NCI-H2227 treated with DMSO at 0.1 percent for 48 hours (cell line): ENCODE results near the gene FGD2.

Experiments
- DNase-seq: peaks from one replicate; lab custom pipeline; 2025; lab: John Stamatoyannopoulos, UW

The FGD2 gene

DNA sequence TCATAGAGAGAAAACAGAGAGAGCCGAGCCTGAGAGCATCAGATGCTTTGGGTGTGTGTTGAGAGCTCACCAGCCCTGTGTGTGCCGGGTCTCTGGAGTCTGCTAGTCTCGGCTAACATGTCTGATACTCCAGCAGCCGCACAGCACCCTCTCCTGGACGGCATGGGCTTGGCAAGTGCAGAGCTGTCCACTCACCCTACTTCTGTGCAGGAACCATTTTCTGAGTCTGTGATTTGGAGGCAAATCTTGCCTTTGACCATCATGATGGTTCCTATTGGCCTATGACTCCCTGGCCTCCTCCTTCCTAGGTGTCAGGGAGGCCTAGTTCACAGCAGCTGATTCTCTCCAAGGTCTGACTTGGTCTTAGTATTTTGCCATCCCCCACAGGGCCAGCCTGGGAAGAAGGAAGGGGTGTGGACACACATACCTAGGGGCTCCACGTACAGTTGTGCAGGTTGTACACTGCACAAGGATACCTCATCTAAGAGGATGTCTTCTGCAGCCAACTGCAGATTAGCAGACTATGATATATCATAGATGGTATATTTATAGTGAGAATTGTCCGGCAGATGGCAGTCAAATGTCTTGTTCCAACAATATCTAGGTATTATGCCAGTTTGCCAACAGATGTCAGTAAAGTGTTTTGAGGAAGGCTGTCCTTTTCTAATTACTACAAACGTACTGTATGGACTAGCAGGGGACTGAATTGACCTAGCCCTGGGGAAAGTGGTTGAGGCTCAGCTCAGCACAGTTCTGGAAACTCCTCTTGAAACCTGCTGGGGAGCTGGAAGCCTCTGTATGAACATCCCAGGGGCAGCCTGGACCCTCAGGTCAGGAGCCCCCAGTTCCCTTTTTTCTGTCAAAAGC, 13.0 kb downstream of the FGD2 start:
- DNase-seq = peak; percentile 88

GRCh38 chr6:37019065-37019450, 13.6 kb downstream of the FGD2 start:
- DNase-seq = no peak

DNA sequence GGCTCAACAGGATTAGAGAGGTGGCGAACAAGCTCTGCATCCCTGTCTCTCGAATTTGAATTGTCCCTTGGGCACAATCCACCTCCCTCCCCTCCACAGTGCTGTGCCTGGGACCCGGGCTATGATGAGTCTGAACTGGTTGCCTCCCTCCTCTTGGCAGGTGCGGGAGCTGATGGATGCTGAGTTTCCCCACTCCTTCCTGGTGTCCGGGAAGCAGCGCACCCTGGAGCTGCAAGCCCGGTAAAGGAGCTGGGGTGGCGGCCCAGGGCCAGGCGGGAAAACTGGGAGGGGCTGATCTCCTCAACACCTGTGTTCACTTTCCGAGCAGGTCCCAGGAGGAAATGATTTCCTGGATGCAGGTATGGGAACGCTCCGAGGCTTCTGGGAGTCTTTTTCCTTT, 14.9 kb downstream of the FGD2 start:
- DNase-seq = no peak

GRCh38 chr6:37020812-37021211, 15.4 kb downstream of the FGD2 start:
- DNase-seq = no peak

DNA sequence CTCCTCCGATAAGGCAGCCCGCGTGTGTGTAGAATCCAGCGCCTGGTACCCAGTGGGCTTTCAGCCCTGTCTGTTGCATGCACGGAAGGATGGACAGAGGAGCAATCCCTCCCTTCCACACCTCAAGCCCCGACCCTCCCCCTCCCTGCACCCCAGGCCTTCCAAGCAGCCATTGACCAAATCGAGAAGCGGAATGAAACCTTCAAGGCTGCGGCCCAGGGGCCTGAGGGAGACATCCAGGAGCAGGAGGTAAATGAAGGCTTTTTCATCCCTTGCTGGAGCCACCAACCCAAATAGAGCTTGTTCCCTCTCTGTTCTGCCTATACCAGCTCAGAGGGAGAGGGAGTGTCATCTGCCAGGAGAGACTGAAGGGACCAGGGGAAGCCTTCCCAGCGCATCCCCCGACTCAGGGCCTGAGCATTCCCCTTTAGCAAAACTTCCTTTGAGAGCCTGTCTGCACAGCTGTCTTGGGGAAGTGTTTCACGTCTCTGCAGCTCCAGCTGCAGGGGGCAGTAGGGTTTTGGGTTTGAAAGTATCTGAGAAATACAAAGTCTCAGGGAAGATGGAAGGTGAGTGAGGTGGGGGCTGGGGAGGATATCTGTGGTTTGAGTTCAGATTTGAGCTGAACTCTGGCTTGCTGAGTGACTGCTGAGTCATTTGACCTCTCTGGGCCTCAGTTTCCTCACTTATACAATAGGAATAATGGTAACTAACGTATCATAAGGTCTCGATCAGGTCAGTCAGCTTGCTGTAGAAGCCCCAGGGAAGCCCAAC, 16.1 kb downstream of the FGD2 start:
- DNase-seq = no peak

- no peak for DNase-seq
These were observed 16.8 kb downstream of the FGD2 start for GRCh38 chr6:37022135-37022863.

DNA sequence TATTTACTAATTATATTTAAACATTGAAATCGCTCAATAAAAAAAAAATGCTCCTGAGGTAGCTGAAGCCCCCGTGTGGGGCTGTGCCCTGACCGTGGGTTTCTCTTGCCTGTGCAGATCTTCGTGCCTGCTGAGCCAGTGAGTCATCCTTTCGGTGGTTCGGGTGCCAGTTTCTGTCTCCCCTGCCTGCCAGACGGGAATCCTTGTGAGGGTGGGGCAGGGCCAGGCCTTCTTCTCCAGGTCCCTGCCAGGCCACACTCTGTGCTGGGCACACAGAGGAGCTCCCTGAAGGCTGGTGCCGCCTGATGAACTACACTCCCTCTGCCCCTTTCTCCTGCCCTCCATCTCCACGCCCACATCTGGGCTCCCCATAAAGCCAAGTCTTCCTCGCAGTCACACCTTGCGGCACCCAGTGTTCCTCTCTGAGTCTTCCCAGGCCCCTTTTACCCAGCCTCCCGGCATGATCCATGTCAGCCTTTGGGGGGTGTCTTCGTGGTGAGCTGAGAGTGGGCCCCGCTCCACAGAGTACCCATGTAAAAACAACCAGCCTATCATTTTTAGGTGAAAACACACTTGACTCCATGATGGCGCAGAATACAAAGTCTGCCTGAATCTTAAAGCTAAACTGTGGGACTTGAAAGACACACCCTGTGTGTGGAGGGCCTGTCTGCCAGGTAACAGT, 19.3 kb downstream of the FGD2 start:
- DNase-seq = no peak

DNA sequence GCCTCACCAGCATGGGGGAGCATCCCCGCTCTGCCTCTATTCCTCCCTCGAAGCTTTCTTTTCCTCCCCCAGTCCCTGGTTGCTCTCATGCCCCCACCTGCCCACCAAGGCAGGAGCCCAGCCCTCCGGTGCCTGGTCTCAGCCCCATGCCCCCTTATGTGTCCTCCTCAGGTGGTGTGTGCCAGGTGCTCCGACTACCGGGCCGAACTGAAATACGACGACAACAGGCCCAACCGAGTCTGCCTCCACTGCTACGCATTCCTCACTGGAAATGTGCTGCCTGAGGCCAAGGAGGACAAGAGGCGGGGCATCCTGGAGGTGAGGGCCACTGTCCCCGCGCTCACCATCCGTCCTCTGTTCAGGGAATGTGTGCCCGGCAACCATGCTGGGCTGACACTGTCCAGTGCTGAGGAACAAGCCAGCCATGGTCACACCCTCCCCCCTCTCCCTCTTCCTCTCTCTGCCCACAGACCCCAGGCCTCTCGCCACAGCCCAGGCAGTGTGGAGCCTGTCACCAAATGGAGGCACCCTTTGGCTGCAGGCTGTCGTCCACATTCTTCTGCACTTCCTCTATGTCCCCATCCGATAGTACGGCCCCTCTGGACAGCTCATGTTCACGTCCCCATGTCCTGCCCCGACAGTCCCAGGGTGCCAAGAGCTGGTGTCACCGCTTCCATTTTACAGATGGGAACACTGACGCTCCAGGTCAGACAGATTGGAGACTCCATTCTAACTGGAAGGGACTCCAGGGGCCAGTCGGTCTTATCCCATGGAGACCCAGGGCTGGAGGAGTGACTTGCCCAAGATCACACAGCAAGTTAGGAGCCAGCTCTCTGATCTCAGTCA, 20.4 kb downstream of the FGD2 start:
- DNase-seq = no peak

DNA sequence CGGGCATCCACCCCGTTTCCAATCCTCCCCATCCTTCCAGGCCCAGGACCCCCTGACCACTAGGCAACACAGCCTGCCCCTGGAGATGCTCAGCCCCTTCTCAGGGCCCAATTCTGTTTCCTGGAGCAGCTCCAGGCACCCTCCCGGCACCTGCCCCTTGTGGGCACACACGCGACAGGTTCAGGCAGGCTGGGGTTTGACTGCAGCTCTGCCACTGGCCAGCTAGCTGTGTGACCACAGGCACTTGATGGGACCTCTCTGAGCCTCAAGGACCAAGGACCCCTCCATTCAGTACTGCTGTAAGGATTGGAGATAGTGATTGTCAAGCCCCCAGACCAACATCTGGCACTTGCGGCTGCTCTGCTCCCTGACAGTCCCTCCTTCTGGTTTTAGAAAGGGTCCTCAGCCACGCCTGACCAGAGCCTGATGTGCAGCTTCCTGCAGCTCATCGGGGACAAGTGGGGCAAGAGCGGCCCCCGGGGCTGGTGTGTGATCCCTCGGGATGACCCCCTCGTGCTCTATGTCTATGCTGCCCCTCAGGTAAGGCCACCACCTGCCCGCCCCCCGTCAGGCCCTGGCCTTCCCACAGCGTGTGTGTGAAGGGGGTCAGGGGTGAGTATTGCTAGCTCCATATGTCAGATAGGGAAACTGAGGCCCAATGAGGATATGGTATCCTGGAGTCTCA, 21.7 kb downstream of the FGD2 start:
- no peak for DNase-seq

- DNase-seq = no peak
These were observed 22.5 kb downstream of the FGD2 start for GRCh38 chr6:37027811-37028469.

DNA sequence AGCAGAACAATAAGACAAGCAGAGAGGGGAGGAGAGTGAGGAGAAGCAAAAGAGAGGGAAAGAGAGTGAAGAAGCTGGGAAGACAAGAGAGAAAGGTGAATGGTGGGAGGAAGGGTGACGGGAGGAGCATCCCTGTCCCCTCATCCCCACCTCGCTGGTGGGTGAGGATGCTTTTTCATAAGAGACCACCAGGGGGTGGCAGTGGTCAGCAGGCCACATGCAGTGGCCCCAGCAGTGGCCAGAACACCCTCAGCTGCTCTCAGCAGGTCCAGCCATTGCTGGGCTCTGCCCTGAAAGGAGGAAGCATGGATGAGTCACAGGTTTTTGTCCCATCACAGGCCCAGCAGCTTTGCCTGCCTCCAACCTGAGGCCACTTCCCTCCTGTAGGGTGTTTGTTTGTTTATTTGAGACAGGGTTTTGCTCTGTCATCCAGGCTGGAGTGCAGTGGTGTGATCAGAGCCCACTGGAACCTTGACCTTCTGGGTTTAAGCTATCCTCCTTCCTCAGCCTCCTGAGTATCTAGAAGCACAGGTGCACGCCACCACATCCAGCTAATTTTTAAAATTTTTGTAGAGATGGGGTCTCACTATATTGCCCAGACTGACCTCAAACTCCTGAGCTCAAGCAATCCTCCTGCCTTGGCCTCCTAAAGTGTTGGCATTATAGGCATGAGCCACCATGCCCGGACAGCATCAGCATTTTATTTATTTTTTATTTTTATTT, 24.0 kb downstream of the FGD2 start:
- no peak for DNase-seq

- DNase-seq = no peak
These were observed 25.1 kb downstream of the FGD2 start for GRCh38 chr6:37030599-37030998.

GRCh38 chr6:37032239-37032638, 26.8 kb downstream of the FGD2 start:
- DNase-seq = no peak

GRCh38 chr6:37033255-37033654, 27.8 kb downstream of the FGD2 start:
- DNase-seq = no peak

- DNase-seq = no peak
These were observed 28.7 kb downstream of the FGD2 start for GRCh38 chr6:37033819-37034795.

DNA sequence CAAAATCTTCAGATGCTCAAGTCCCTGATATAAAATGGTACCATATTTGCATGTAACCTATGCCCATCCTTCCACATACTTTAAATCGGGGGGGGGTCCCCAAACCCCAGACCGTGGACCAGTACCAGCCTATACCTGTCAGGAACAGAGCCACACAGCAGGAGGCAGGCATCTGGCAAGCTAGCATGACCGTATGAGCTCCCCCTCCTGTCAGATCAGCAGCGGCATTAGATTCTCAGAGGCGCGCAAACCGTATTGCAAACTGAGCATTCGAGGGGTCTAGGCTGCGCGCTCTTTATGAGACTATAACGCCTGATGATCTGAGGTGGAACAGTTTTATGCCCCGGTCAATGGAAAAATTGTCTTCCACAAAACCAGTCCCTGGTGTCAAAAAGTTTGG, 30.7 kb downstream of the FGD2 start:
- DNase-seq = no peak

DNA sequence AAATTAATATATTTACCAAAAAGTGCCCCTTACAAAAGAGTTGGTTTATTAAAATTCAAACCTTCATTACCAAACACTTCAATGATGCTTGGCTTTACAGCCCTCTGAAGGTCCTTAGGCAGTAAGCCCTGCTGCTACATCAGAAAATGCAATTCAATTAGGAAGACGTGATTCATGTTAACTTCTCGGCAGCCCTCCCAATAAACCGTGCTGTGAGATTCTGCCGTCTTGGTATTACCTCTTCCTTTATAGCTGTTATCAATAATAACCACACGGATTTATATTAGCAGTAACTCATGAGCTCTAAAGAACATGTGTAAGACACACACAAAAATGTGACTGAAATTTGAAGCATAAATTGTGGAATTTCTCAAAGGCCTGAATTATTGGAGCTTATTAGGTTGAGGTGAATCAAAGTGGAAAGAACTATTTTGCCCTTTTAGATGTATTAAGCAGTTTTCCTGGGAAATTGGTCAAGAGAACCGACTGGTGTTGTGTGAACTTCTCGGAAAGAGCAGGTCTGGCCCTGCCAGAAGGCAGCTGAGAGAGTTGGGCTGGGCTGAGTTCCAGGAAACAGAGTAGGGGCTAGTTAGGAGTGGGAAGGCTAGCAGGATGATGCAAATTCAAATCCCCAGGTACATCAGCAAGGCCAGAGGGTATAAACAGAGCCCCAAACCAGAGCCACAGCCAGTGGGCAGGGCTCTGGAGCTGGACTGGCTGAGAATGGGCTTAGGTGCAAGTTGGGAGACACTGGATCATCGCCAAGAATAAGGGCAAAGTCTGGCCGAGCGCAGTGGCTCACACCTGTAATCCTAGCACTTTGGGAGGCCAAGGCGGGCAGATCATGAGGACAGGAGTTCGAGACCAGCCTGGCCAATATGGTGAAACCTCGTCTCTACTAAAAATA, 33.1 kb downstream of the FGD2 start:
- no peak for DNase-seq
